HG03108 (cell line): ENCODE measurements around the gene PNMA3.
"Not testable (repeated sequence)": the region's sequence is repeated elsewhere in the genome, so short reads cannot be mapped to it uniquely, and the experiment has no call there.

Source experiments
- ATAC-seq: cut with Tn5 transposase; IDR thresholded peaks from one replicate; pipeline ENCODE4 v1.9.1; 2021; ENCODE audit warnings: moderate library complexity; ENCODE audit not compliant: unreplicated experiment

PNMA3 gene

GRCh38 chrX:153055871-153056749 is at the start of gene PNMA3:
TSS of gene PNMA3 (plus strand) at chrX:153056470. CDS start at chrX:153057056, 586 bp downstream.
- ATAC-seq, result no peak

- not testable (repeated sequence) for ATAC-seq
Measured at GRCh38 chrX:153017174-153017573, 39.1 kb upstream of the PNMA3 start.

GRCh38 chrX:153019166-153019565 is 37.1 kb upstream of the PNMA3 start:
- no peak for ATAC-seq

GRCh38 chrX:153026501-153026900 is 29.8 kb upstream of the PNMA3 start:
- not testable (repeated sequence) for ATAC-seq

GRCh38 chrX:153028487-153028886 is 27.8 kb upstream of the PNMA3 start:
- not testable (repeated sequence) for ATAC-seq

- no peak for ATAC-seq
Measured at GRCh38 chrX:153029162-153029561, 27.1 kb upstream of the PNMA3 start.

- ATAC-seq, result no peak
Measured at GRCh38 chrX:153029875-153030274, 26.4 kb upstream of the PNMA3 start.

- no peak for ATAC-seq
Measured at GRCh38 chrX:153030801-153031200, 25.5 kb upstream of the PNMA3 start.

GRCh38 chrX:153032397-153033118 is 23.7 kb upstream of the PNMA3 start:
- ATAC-seq, result peak; percentile 76

GRCh38 chrX:153049093-153049492 is 7.2 kb upstream of the PNMA3 start:
- ATAC-seq, result no peak

GRCh38 chrX:153052534-153052933 is 3.7 kb upstream of the PNMA3 start:
- no peak for ATAC-seq

GRCh38 chrX:153057281-153057680 is 1.0 kb downstream of the PNMA3 start:
- ATAC-seq, result no peak

- no peak for ATAC-seq
Measured at GRCh38 chrX:153059191-153060094, 3.2 kb downstream of the PNMA3 start.

GRCh38 chrX:153060095-153060445 is 3.8 kb downstream of the PNMA3 start:
- ATAC-seq, result no peak

GRCh38 chrX:153061732-153062131 is 5.5 kb downstream of the PNMA3 start:
- no peak for ATAC-seq

GRCh38 chrX:153063315-153063714 is 7.0 kb downstream of the PNMA3 start:
- no peak for ATAC-seq

- no peak for ATAC-seq
Measured at GRCh38 chrX:153064061-153064460, 7.8 kb downstream of the PNMA3 start.

- no peak for ATAC-seq
Measured at GRCh38 chrX:153065389-153065788, 9.1 kb downstream of the PNMA3 start.

GRCh38 chrX:153066402-153066801 is 10.1 kb downstream of the PNMA3 start:
- ATAC-seq, result not testable (repeated sequence)

- ATAC-seq, result peak; percentile 47
Measured at GRCh38 chrX:153071909-153072583, 15.8 kb downstream of the PNMA3 start, which contains the start of gene PNMA6A. TSS of gene PNMA6A (plus strand) at chrX:153072454. CDS start at chrX:153073063, 609 bp downstream.
